ENCODE measurements around the gene ZMYM3.
"Not testable (repeated sequence)": the region's sequence is repeated elsewhere in the genome, so short reads cannot be mapped to it uniquely, and the experiment has no call there.

- TF ChIP-seq CTCF, POLR2A (IDR thresholded peaks at IDR 0.05): not testable (repeated sequence)
Measured at GRCh38 chrX:71268624-71269023, 14.7 kb upstream of the ZMYM3 start.

All from right lobe of liver (tissue), 4 donors.